Tibial artery (tissue), 4 donors: ENCODE measurements around the gene GALNT9.

Experiments used
- DNase-seq, 2 donors: peaks; one replicate each; pipeline ENCODE4 v3.0.0-alpha.2; 2019
- H3K27ac ChIP-seq, 2 donors: fragments of 200-600 bp; sonication (generic) in 1 of 2; 1 replicate in 1 of 2; 2 replicates in 1 of 2; pipeline ENCODE4 v1.5.1; 2018 to 2019; ENCODE audit warnings: mild to moderate bottlenecking in 1 of 2
- H3K27me3 ChIP-seq, 2 donors: fragments of 200-600 bp; sonication (generic) in 1 of 2; one replicate each; pipeline versions ENCODE4 v1.5.1 to v1.6.0; 2016 to 2019
- H3K36me3 ChIP-seq, 3 donors: fragments of 200-600 bp; sonication (generic) in 2 of 3; one replicate each; pipeline ENCODE4 v1.5.1; 2016 to 2019; ENCODE audit warnings: mild to moderate bottlenecking in 2 of 3
- H3K4me1 ChIP-seq, 4 donors: fragments of 200-600 bp; sonication (generic) in 2 of 4; 1 replicate in 3 of 4; 2 replicates in 1 of 4; pipeline ENCODE4 v1.5.1; 2016 to 2019
- H3K4me3 ChIP-seq, 2 donors: fragments of 200-600 bp; sonication (generic) in 1 of 2; 1 replicate in 1 of 2; 2 replicates in 1 of 2; pipeline ENCODE4 v1.5.1; 2018 to 2019; ENCODE audit warnings: mild to moderate bottlenecking in 2 of 2
- H3K9me3 ChIP-seq, 3 donors: fragments of 200-600 bp; sonication (generic) in 1 of 3; one replicate each; pipeline ENCODE4 v1.5.1; 2016 to 2019
- intact Hi-C: fragments of 100-400 bp; cut with DNase I; formaldehyde crosslinking; loops from one replicate; pipeline ENCODE4 v1.15.0; 2023; ENCODE audit warnings: low total_unique reads
- TF ChIP-seq, protein P1 (sequence below), 2 experiments: fragments of 200-600 bp in 1 of 2; fragments of 450-650 bp in 1 of 2; IDR thresholded peaks; one replicate each; pipeline ENCODE4 v1.5.1; 2017 to 2019; ENCODE audit warnings: antibody characterized with exemption in 2 of 2, mild to moderate bottlenecking in 1 of 2, moderate library complexity in 1 of 2

Gene GALNT9

DNA sequence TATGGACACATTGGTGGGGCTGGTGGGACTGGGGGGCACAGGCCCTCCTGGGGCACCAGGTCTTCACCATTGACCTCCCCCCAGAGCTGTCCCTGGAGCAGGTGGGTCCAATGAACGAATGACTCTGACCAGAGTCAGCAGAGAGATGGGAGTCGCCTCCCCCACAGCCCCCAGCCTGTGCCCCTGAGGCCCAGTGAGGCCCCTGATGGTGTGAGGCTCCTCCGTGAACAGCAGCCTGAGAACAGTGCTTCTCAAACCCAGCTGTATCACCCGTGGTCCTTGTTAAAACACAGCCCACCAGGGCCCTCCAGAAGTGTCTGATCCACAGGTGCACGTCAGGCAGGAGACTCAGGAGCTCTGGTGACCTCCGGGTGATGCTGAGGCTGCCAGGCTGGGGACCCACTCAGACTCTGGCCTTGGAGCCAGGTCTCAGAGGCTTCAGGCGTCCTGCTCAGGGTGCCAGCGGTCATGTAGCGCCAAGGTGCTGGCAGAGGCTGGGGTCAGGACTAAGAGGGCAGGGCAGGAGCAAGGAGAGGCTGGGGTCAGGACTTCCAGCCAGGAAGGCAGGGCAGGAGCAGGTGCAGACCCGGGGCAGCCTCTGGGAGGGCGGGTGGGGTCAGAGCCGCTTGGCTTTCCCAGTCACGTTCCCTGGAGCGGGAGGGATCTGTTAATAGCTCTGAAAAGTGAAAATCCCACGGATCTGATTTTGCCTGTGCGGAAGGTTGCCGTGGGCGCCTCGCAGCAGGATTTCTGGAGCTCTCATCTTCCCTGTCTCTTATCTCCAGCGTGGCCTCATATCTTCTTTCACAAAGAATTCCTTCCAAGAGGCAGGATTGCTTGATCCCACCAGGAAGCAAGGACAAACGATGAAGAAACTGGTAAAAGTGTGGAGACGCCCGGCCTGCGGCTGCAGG is 35.0 kb downstream of the GALNT9 start:
- TF ChIP-seq, protein P1, sequence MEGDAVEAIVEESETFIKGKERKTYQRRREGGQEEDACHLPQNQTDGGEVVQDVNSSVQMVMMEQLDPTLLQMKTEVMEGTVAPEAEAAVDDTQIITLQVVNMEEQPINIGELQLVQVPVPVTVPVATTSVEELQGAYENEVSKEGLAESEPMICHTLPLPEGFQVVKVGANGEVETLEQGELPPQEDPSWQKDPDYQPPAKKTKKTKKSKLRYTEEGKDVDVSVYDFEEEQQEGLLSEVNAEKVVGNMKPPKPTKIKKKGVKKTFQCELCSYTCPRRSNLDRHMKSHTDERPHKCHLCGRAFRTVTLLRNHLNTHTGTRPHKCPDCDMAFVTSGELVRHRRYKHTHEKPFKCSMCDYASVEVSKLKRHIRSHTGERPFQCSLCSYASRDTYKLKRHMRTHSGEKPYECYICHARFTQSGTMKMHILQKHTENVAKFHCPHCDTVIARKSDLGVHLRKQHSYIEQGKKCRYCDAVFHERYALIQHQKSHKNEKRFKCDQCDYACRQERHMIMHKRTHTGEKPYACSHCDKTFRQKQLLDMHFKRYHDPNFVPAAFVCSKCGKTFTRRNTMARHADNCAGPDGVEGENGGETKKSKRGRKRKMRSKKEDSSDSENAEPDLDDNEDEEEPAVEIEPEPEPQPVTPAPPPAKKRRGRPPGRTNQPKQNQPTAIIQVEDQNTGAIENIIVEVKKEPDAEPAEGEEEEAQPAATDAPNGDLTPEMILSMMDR (IDR thresholded peaks at IDR 0.05): no peak
- H3K27me3 ChIP-seq: peaks cover 0 to 46% of the 10 kb centered on the region in 2 donors
- H3K4me1 ChIP-seq: no peaks in the 10 kb centered on the region
- H3K9me3 ChIP-seq: no peaks in the 10 kb centered on the region
- intact Hi-C loops: no loop called here
- DNase-seq: no peak
- no peak overlapping the region for H3K4me3 ChIP-seq
- H3K36me3 ChIP-seq: no peaks in the 10 kb centered on the region
- no peak overlapping the region for H3K27ac ChIP-seq

DNA sequence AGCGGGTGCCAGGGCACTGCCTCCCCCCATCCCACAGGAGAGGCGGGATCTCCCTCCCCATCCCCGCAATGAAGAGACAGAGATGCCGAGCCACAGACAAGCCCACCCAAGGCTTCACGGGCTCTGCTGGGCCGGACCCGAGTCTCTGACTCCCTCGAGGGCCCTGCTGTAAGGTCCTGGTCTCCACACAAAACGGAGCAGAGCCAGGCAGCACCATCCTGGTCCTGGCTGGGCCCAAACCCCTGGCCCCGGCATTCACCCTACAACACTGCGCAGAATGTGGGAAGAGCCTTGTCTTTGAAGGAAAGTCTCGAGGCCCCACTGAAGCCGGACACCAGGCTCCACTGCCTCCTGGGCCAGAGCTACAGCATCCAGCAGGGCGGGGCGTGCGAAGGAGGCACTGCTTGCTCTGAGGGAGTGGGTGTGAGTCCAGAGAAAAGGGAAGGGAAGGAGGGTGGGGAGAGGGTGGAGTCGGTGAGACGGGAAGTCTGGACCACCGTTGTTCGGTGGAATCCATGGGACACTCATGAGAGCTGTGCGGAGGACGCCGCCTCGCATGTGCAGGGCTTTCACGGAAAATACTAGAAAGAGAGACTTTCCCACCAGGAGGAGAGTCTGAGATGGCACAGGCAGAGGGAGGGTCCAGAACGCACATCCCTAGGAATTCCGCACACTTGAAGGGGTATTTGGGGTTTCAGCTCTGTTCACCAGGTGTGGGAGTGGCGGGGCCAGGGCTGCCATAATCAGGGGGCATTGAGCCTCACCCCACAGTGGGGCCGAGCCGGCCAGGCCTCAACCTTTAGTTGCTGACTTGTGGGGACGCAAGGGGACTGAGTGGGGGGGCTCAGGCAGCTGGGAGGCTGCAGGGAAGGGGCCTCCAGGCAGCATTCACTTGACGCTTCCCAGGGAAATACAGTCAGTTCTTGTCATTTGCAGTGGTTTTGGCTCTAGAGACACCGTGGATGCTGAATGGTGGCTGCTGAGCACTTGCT is 36.8 kb downstream of the GALNT9 start:
- Histone ChIP-seq H3K27ac (no peak overlapping the region), H3K4me3 (no peak overlapping the region), H3K9me3 (no peaks in the 10 kb centered on the region), H3K27me3 (peaks cover 0 to 59% of the 10 kb centered on the region in 2 donors), H3K36me3 (no peaks in the 10 kb centered on the region), H3K4me1 (no peaks in the 10 kb centered on the region)
- DNase-seq: no peak
- intact Hi-C loops: no loop called here
- TF ChIP-seq, protein P1 (IDR thresholded peaks at IDR 0.05): no peak

DNA sequence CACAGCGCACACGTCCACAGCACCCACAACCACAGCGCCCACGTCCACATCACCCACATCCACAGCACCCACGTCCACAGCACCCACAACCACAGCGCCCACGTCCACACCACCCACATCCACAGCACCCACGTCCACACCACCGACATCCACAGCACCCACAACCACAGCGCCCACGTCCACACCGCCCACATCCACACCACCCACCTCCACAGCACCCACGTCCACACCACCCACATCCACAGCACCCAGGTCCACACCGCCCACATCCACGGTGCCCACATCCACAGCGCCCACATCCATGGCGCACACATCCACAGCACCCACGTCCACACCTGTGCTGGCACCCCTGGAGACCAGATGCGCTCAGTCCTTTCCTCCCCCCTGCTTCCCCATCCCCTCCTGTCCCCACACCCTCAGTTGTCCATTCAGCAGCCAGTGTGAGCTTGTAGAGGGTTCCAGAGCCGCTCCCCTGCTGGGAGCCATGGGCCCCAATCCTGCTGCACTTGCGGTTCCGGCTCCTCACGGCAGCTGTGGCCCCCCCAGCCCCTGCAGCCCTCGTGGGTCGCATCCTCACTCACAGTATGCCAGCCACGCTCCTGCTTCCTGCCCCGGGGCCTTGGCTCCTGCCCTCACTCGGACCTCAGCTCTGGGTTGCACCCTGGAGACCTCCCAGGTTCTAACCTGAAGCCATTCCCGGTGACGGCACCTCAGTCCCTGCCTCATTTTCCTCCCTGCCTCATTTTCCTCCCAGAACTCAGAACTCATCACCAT is 37.8 kb downstream of the GALNT9 start:
- H3K27ac ChIP-seq: no peak overlapping the region
- TF ChIP-seq, protein P1 (IDR thresholded peaks at IDR 0.05): no peak
- no peaks in the 10 kb centered on the region for H3K9me3 ChIP-seq
- H3K27me3 ChIP-seq: peaks cover 0 to 66% of the 10 kb centered on the region in 2 donors
- no peak overlapping the region for H3K4me3 ChIP-seq
- intact Hi-C loops: no loop called here
- no peaks in the 10 kb centered on the region for H3K36me3 ChIP-seq
- DNase-seq: no peak
- H3K4me1 ChIP-seq: peaks cover 0 to 2% (median under 1%) of the 10 kb centered on the region in 4 donors

DNA sequence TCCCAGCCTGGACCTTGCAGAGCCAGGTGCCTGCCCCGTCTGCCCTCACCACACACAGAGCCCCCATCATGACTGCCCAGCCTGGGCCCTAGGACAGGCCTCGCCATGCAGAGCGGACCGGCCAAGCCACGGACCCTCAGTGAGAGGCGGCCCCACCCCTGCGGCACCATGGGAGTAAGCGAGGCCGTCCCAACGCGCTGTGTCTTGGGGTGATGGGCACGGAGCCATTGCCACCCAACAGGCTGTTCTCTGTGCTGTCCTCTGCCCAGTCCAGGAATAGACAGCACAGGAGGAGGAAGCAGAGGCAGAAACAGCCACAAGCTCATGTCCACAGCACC is 39.2 kb downstream of the GALNT9 start:
- TF ChIP-seq, protein P1 (IDR thresholded peaks at IDR 0.05): no peak
- Histone ChIP-seq H3K27me3 (peaks cover 0 to 67% of the 10 kb centered on the region in 2 donors), H3K4me3 (no peak overlapping the region), H3K36me3 (no peaks in the 10 kb centered on the region), H3K27ac (no peak overlapping the region), H3K4me1 (peaks cover 0 to 12% (median 10%) of the 10 kb centered on the region in 4 donors), H3K9me3 (no peaks in the 10 kb centered on the region)
- DNase-seq: no peak
- intact Hi-C loops: no loop called here
